ENCODE measurements around the gene SKAP2.

DNA sequence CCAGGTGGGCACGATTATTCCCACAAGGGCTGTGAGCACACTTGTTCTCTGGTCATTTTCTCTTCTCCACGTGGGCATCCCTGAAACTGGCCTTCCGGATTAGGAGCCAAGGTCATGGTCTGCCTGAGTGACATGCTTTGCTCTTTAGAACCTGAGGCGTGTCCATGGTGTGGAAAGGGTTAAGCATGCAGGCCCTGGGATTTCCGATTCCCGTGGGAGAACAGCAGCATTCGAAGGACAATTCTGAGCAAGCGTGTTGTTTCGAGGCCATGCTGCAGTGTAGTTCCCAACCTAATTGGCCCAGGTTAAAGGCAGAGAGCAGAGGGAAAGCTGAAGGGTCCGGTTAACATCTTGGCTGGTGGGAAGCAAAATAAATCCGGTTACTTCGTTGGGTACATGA, 245.9 kb downstream of the SKAP2 start:
- TF ChIP-seq POLR2A (IDR thresholded peaks at IDR 0.05; ENCODE audit: borderline replicate concordance, extremely low read depth, insufficient read depth, insufficient read length) (no peak), ZNF274 (IDR thresholded peaks at IDR 0.05; ENCODE audit: low read depth, low read length) (no peak), FOSL1 (IDR thresholded peaks at IDR 0.05; ENCODE audit: low read depth) (no peak), YY1 (IDR thresholded peaks at IDR 0.05; ENCODE audit: extremely low read depth, insufficient replicate concordance, low read depth, low read length) (no peak), ZFX (IDR thresholded peaks at IDR 0.05) (no peak), CEBPB (IDR thresholded peaks at IDR 0.05; ENCODE audit: low read depth) (no peak), EZH2 (IDR thresholded peaks at IDR 0.05) (no peak)
- TF ChIP-seq, protein P1, sequence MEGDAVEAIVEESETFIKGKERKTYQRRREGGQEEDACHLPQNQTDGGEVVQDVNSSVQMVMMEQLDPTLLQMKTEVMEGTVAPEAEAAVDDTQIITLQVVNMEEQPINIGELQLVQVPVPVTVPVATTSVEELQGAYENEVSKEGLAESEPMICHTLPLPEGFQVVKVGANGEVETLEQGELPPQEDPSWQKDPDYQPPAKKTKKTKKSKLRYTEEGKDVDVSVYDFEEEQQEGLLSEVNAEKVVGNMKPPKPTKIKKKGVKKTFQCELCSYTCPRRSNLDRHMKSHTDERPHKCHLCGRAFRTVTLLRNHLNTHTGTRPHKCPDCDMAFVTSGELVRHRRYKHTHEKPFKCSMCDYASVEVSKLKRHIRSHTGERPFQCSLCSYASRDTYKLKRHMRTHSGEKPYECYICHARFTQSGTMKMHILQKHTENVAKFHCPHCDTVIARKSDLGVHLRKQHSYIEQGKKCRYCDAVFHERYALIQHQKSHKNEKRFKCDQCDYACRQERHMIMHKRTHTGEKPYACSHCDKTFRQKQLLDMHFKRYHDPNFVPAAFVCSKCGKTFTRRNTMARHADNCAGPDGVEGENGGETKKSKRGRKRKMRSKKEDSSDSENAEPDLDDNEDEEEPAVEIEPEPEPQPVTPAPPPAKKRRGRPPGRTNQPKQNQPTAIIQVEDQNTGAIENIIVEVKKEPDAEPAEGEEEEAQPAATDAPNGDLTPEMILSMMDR (IDR thresholded peaks at IDR 0.05 in 2 of 3, conservative IDR thresholded peaks at IDR 0.05 in 1 of 3; ENCODE audit: borderline replicate concordance in 1 of 3, insufficient read depth in 1 of 3, low read depth in 2 of 3, low read length in 2 of 3) = no peak
